ENCODE measurements around the gene ZDHHC19.

GRCh38 chr3:196203846-196204245 is 7.4 kb downstream of the ZDHHC19 start:
- TF ChIP-seq CTCF (IDR thresholded peaks at IDR 0.05) (no peak), ZFX (IDR thresholded peaks at IDR 0.05; ENCODE audit: borderline replicate concordance) (no peak)
